Occipital lobe (tissue), 2 donors: ENCODE data around the gene ASIC2. TPM values are rescaled to one million over a fixed set of nuclear protein-coding genes. Genes with fewer than 3 reads are reported as not detected.

Experiments used
- DNase-seq: peaks from one replicate; lab custom pipeline; 2025; lab: John Stamatoyannopoulos, UW
- total RNA-seq: library from RNA; depleted of rRNA; stranded (reverse); fragments of >200 nt; gene quantifications from one replicate; pipeline ENCODE4 v1.2.3, GENCODE V29; 2014

ASIC2 gene
- total RNA-seq, 1 donor from 2014 or later = 13.1 TPM

DNA sequence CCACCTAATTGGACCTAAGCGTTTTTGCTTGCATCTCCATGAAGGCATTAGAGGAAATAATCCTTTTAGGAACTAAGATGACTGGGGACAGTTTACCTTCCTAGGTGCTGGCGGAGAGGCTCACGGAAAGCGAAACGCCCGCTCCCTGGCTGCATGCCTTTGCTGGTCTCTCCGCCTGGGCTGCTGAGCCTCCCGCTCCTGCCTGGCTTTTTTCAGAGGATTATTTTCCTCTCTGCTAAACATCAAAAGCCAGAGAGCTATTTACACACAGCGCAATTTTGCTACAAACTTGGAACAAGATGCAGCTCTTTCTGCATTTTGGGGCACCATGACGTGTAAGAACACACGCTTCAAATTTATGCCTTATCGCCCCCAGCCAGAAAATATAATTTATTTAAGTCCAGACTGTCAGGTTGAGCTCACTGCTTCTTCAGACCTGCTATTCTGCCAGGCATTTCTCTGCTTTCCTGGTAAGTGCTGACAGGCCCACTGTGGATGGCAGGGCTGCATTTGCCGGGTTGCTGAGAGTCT, 177.0 kb downstream of the ASIC2 start:
- no peak for DNase-seq

DNA sequence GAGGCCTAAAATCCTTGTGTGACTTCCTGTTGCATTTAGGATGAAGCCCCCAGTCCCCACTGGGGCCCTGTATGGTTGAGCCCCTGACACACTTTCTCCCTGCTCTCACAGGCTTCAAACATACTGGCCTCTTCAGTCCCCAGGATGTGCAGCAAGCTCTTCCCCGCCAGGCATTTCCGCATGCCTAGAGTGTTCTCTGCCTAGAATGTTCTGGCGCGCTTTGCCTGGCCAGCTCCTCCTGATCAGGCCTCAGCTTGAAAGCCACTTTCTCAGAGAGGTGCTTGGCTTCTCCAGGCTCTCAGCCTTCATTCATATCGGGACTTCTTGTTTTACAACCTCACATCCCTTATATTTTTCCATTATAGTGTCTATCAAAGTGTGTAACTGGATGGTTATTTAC, 177.7 kb downstream of the ASIC2 start:
- no peak for DNase-seq

DNA sequence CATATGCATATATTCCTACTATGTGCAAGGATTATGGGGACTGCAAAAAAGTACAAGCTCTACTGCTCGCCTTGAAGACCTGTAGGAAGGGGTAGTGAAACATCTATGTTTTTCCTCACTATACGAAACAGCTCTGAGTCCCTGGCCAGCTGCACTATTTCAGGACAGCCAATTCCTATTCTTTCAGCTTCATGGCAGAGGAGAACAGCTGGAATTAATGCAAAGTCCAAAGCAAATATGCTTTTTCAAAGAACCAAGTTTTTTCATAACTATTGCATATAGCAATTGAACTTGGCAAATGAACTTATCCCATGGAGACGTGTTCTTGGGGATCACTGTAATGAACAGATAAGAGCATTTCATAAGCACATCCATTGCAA, 179.1 kb downstream of the ASIC2 start:
- DNase-seq = no peak

DNA sequence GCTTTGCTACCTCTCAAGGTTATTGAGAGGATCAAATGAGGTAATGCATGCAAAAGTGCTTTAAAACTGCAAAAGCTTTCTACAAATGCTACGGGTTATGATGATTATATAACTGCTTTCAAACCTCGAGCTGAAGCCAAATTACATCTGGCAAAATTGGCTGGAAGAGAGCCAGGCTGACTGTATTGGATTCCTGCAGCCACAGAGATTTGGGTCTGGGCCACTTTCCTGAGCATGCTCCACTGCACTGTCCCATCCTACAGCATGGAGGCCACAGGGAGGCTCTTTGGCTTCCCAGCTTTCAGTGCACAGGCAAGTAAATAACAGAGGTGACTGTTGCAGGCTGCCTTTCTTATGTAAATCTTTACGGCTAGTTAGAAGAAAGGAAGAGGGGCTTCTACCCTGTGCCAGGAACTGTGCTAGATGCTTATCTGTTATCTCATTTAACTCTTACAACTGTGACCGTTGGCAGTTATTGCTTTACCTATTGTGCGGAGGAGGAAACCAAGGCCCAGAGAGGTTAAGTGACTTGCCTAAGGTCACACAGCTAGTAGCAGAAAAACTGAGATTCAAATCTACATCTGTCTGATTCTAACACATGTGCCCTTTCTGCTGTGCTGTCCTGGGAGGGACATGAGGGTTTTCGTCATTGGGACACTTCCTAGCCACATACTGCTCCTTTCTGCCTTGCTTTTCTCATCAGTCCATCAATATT, 179.7 kb downstream of the ASIC2 start:
- DNase-seq = no peak

DNA sequence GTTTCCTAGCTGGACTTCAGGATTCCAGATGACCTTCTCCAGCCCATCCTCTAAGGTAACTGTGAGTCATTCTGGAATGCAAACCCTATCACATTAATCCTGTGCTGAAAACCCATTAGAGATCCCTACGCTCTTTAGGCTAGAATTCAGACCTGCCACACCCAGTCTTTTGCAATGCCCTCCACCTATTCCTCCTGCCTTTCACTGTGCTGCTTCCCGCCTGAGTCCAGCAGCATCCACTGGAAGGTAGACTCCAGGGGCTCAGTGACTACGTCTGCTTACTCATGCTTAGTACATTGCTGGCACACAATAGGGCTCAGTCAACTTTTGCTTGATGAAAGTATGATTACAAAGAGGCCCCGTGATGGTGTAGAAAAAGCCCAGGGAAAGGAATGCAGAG, 180.3 kb downstream of the ASIC2 start:
- no peak for DNase-seq

DNA sequence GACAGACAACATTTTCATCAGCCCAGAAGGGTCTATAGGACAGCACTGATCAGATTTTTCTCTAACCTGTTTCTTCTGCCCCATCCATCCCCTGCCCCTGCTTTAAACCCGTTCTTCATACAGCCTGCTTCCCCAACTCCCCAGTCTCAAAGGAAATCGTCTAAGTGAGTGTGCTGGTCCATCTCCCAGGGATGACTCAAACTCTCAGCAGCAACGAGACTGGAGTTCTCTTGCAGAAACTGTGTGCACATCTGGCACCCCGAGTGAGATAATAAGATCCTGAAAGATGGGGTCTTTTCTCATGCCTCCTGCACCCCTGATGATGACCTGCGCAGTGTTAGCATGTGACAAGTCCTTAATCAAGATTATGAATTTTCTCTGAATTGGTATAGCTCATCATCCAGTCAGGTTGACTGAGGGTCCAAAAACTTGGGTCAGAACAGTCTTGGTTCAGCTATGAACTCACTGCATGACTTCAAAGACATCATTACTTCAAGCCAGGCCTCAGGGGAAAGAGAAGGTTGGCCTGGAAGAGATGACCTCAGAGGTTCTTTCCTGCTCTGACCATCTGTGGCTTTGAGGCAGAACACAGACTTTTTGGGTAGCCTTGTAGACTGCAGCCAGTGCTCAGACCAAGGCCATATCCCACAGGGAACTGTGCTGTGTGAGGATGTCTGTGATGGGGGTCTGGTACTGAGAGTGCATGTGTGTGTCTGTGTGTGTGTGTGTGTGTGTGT, 183.6 kb downstream of the ASIC2 start:
- no peak for DNase-seq

DNA sequence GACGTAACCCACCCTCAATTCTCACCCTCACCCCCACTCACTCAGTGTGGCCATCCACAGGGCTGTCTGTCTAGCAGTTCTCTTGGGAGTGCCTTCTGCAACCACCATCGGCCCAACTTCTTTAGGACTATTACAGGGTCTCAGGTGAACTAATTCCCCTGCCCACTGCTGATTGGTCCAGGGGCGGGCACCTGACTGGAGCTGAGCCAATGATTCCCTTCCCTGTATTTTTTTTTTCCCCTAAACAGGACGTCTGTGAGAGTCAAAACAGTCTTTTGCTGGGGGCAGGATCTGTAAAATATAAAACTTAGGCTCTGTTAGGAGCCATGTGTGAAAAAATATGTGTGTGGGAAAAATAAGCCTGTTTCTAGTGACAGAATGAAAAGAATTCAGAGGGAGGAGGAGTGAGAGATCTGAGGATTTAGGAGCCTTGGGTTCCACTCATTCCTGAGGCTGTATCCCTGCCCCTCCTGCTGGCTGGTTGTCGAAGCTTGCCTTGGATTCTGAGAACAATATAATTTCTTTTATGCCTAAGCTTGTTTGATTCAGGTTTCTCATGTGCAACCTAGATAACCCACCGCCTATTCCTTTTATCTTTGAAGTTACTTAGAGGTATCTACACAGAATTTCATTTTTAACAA, 186.4 kb downstream of the ASIC2 start:
- no peak for DNase-seq

DNA sequence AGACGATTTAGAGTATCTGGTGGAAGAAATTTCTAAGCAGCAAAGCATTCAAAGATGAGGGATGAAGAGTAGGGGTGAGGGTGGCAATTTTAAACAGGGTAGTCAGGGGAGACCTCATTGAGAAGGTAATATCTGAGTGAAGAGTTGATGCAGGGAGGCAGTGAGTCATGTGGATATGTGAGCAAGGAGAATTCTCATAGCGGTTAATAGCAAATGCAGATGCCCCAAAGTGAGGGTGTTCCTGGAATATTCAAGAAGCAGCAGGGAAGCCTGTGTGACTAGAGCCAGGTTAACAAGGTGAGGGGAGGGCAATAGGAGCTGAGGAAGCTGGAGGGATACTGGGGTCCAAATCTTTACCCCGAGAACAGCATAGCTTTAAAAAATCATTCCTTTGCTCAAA, 187.2 kb downstream of the ASIC2 start:
- DNase-seq = no peak

DNA sequence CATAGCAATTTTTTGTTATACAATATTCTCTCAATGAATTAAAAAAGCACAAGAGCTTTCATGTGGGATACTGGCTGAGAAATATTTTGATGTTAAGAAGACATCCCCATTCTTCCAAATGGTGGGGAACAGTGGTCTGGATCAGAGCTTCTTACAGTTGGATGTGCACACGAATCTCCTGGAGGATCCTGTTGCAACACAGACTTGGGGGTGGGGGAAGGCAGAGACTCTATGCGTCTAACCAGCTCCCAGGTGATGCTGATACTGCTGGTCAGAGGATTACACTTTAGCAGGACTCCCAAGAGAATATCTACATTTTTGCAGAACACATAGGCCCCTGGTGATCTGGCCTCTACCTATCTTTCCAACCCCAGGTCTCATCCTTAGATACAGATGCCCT, 193.2 kb downstream of the ASIC2 start:
- DNase-seq = no peak

DNA sequence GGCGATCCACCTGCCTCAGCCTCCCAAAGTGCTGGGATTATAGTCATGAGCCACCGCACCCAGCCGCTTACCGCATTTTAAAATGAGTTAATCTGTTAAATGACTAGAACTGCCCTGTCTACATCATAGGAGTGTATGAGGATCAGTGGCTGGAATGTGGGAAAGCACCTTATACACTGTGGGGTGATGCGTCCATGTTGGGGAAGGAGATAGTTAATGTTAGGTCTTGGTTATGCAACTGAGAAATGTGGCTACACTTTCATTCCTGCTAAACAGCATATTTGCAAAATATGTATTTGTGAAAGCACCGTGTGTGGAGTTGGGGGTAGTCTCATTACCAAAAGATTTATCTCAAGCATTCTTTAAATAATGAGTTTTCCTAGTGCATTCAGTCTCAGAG, 193.8 kb downstream of the ASIC2 start:
- no peak for DNase-seq

DNA sequence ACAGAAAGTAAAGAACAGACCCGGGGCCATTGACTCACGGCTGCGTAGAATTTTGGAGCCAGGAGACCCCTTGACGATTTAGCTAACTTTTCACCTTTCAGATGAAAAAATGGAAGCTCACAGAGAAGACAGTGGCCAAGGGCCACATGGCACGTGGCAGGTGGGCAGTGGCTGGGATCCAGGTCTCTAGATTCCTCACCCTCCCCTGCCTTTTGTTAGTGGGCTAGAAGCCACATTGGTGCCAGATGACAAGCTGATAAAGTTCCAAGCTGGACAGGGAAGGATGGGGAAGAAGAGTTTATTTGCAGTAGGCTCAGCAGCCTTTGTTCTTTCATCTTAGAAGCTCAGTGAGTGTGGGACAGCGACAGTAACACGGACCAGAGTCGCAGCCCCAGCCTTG, 195.7 kb downstream of the ASIC2 start:
- DNase-seq = no peak

DNA sequence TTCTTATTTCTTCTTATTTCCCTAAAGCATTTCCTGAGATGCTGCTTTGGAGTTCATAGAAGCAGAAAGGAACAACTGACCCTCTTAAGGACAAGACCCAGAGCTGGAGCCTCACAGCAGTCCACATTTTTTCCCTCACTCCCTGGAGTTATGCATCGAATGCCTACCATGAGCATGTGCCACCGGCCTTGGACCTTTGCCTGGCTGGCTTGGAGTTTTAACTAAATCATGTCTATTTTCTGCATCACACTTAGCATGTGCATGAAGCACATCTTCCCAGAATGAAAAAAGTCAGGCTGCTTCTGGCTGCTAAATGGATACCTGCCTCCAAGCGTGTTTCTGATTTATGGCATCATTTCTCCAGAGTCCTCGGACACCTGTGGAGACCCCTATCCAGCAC, 196.9 kb downstream of the ASIC2 start:
- DNase-seq = no peak

DNA sequence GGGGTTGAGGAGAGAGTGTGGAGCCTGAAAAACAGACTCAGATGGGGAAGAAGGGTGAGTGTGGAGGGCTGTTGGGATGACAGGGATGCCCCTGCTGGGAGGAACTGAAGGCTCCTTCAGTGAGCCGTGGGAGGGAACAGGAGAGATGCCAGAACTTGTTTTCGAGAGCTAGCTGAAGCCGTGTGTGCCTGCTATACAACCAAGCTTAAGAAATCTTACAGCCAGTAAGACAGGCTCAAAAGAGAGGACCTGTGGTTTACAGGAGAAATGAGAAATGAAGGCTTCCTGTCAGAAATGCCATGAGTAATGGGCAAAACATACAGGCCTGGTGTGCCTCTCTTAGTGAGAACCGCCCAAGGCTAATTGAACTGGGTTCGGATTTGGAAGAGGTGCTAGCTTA, 201.8 kb downstream of the ASIC2 start:
- peak; percentile 33 for DNase-seq

DNA sequence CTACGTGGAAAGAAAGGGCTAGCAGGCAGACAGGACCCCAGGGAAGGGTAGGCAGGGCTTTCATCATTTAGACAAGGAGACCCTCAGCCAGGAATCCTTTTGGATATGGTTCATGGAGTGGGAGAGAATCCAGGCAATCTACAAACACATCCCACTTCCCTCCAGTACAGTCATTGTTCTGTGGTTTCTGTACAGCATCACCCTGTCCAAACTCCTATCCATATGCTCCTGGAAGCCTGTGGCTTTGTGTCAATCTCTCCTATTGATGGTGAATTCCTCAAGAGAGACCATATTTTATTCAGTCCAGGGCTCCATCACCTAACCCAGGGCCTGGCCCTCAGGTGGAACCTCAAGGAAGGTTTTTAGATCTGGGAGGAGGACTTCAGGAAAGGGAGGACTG, 202.3 kb downstream of the ASIC2 start:
- DNase-seq = no peak

DNA sequence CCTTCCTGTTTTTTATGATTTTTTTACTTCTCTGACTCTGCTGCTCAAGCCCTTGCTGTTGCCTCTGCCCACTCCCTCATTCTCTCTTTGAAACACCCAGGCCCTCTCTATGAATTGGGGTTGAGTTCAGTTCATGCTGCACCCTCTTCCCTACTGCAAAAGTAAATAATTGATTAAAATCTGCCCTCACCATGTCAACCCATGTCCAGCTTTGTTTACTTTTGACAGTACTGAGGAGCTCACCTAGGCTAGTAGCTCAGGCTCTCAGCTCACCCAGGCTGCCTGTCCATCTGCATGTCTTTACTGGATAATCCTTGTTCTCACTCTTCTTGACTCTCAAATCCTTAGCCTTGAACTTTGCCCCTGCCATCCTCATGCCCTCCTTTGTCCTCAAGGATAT, 206.2 kb downstream of the ASIC2 start:
- DNase-seq = no peak

DNA sequence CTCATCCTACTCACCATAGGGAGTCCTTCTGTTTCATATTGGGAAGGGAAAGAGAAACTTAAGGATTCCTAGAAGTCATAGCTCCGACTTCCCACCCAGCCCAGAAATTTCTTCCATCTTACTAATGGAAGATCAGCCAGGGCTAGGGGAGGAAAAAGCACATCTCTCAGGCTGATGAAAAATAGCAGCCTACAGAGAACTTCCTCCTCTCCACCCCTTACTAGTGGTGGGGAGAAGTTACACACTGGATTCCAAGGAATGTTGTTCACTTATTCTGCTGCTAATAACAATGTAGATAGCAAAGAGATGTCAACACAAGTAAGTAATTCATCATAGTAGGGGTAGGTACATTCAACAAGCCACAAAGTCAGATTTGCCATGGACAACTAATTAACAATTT, 207.1 kb downstream of the ASIC2 start:
- DNase-seq = no peak

DNA sequence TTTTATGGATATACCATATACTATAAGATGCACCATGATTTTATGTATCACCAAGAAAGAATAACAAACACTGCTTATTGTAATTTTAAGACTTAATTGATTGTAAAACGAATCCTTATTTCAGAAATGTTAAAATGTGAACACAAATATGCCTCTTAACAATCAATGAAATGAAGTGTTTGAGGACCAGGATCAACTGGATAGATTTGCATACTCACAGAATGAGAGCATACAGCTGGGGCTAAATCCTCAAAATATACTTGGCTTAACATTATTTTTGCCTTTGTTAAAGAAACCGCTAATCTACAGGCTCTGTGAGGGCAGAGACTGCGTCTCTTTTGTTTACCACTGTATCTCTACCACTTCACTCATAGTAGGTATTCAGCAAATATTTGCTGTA, 207.8 kb downstream of the ASIC2 start:
- no peak for DNase-seq

DNA sequence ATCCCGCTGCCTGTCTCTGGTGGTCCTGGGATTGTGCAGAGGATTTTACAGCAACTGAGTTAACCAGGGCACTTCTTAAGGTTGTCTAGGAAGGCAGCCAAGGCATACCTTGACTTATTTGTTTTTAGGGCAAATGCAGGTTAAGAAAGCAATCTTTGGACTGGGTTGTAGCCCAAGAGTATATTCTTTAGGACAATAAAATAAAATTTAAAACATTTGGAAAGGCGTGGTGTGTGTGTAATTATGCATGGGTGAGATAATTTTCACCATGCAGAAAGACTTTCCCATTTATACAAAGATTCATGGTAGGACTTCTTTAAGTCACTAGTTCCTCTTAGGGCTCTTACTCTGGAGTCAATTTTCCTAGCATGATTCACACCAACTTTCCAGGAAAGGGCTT, 208.3 kb downstream of the ASIC2 start:
- no peak for DNase-seq

DNA sequence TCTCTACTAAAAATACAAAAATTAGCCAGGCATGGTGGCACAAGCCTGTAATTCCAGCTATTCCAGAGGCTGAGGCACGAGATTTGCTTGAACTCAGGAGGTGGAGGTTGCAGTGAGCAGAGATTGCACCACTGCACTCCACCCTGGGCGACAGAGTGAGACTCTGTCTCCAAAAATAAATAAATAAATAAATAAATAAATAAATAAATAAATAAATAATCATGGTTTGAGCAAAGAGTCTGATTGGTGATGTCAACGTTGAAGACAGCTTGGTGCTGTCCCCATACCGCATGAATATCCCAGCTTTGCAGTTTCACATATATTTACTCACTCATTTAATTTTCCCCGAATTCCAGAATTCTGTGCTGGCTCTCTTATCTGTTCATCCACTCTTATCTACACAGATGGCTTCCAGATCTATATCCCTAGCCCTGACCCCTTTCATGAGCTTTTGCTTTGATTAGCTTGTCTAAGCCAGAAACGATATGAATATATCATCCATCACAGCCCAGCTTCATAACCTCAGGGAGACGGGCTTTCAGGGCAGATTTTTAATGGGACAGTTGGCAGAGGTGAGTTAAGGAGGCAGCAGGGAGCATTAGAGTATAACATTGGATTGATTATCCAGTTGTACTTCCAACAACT, 210.4 kb downstream of the ASIC2 start:
- DNase-seq = no peak

DNA sequence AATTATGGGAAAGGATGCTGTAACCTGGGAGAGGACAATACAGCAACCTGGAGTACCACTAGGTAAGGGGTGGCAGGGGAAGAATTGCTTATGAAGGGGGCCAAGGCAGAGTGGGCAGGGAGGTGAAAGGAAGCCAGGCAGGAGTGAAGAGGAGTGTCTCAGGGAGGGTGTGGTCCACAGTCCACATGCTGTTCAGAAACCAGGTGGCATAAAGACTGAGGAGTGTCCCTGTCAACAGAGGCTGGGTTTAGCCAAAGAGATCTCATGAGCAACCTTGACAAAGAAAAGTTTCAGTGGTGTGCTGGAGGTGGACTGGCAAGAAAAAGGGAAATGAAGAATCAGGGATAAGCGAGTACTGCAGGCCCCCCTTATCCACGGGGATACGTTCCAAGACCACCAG, 213.0 kb downstream of the ASIC2 start:
- no peak for DNase-seq

DNA sequence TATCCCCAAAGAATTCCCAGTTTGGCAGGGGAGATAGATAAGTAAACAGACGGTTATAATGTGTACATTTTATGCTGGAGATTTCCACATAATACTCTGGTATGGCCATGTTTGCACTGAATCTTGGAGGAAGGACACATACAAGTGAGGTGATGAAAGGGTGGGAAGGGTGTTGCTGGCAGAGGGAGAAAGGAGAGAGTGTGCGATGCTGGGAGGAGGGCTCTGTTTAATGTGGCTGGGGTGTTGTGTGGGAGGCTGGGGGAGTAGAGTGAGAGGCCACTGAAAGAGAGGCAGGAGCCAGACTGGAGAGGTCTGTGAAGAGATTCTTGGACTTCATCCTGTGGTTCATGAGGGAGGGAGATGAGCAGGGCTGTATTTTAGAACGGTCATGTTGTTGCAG, 213.9 kb downstream of the ASIC2 start:
- DNase-seq = peak; percentile 9

DNA sequence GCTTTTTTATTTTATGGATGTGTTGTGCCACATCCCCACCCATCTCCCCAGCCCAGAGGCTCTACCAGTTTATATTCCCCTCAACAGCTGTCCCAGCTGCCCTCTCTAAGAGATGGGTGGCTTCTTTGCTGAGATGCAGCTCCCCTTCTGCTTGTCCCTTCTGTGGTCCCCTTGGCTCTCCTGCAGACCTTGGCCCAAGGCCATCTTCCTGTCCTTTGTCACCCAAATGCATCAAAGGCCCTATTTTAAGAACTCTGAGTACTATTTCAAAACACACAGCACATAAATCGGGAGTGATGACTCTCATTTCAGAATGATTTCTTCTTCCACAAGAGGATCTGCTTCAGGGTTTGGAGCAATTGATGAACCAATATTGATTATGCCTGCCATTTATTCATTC, 216.1 kb downstream of the ASIC2 start:
- no peak for DNase-seq
